Neural progenitor cell (in vitro differentiated cells): ENCODE measurements around the gene UNC13C. TPM values are rescaled to one million over a fixed set of nuclear protein-coding genes. Genes with fewer than 3 reads are reported as not detected.
"Not testable (repeated sequence)": the region's sequence is repeated elsewhere in the genome, so short reads cannot be mapped to it uniquely, and the experiment has no call there.

ENCODE experiments used
- DNase-seq: peaks from one replicate; pipeline ENCODE4 v3.0.0-alpha.2; 2016; ENCODE audit warnings: low spot score
- H2AFZ ChIP-seq: fragments of 200-600 bp; sonication (generic); replicated peaks from 2 replicates; pipeline ENCODE4 v1.6.1; 2016; ENCODE audit warnings: antibody characterized with exemption
- H3F3A ChIP-seq: fragments of 200-600 bp; sonication (generic); 2 replicates; pipeline ENCODE4 v1.6.1; 2016; ENCODE audit warnings: antibody characterized with exemption, low read depth
- H3K27ac ChIP-seq: fragments of 200-600 bp; sonication (generic); 2 replicates; pipeline ENCODE4 v1.5.1; 2016; ENCODE audit warnings: mild to moderate bottlenecking
- H3K27me3 ChIP-seq: fragments of 200-600 bp; sonication (generic); 2 replicates; pipeline ENCODE4 v1.6.1; 2016; ENCODE audit warnings: mild to moderate bottlenecking, moderate library complexity
- H3K36me3 ChIP-seq: fragments of 200-600 bp; sonication (generic); 2 replicates; pipeline ENCODE4 v1.5.1; 2016
- H3K4me1 ChIP-seq: fragments of 200-600 bp; sonication (generic); 2 replicates; pipeline ENCODE4 v1.6.1; 2016; ENCODE audit warnings: mixed run types
- H3K4me2 ChIP-seq: fragments of 200-600 bp; sonication (generic); 2 replicates; pipeline ENCODE4 v1.6.1; 2016
- H3K4me3 ChIP-seq: fragments of 200-600 bp; sonication (generic); 2 replicates; pipeline ENCODE4 v1.5.1; 2016
- H3K79me2 ChIP-seq: fragments of 200-600 bp; sonication (generic); 2 replicates; pipeline ENCODE4 v1.6.1; 2016; ENCODE audit warnings: low read depth
- H3K9ac ChIP-seq: fragments of 200-600 bp; sonication (generic); 2 replicates; pipeline ENCODE4 v1.6.1; 2016
- H3K9me3 ChIP-seq: fragments of 200-600 bp; sonication (generic); 2 replicates; pipeline ENCODE4 v1.5.1; 2016; ENCODE audit warnings: low read depth
- H4K20me1 ChIP-seq: fragments of 200-600 bp; sonication (generic); 2 replicates; pipeline ENCODE4 v1.6.1; 2016; ENCODE audit warnings: low read depth
- H3K27ac Mint-ChIP-seq: 3 replicates; pipeline ENCODE4 v1.8.0; 2021; ENCODE audit warnings: mixed read lengths
- H3K27me3 Mint-ChIP-seq: 2 replicates; pipeline ENCODE4 v1.8.0; 2022; ENCODE audit warnings: low read depth, mild to moderate bottlenecking, inconsistent platforms, moderate library complexity, mixed read lengths; ENCODE audit not compliant: insufficient read depth
- H3K36me3 Mint-ChIP-seq: 3 replicates; pipeline ENCODE4 v1.8.0; 2021; ENCODE audit warnings: mixed read lengths
- H3K4me1 Mint-ChIP-seq: 3 replicates; pipeline ENCODE4 v1.8.0; 2021; ENCODE audit warnings: mixed read lengths
- H3K4me3 Mint-ChIP-seq: 3 replicates; pipeline ENCODE4 v1.8.0; 2021; ENCODE audit warnings: mild to moderate bottlenecking, moderate library complexity, mixed read lengths
- H3K9me3 Mint-ChIP-seq: 3 replicates; pipeline ENCODE4 v1.8.0; 2020; ENCODE audit warnings: mixed read lengths
- CTCF ChIP-seq: fragments of 200-600 bp; sonication (generic); IDR thresholded peaks from 2 replicates; pipeline ENCODE4 v1.5.1; 2017; ENCODE audit warnings: antibody characterized with exemption, mild to moderate bottlenecking
- EZH2 ChIP-seq: fragments of 200-600 bp; sonication (generic); IDR thresholded peaks from 2 replicates; pipeline ENCODE4 v1.6.1; 2017; ENCODE audit warnings: antibody characterized with exemption, mild to moderate bottlenecking, moderate library complexity
- EZH2phosphoT487 ChIP-seq: fragments of 200-600 bp; sonication (generic); IDR thresholded peaks from 2 replicates; pipeline ENCODE4 v1.6.1; 2017; ENCODE audit warnings: antibody characterized with exemption
- total RNA-seq: library from RNA; depleted of rRNA; stranded (reverse); fragments of >200 nt; gene quantifications from 2 replicates; pipeline ENCODE4 v1.2.3, GENCODE V29; 2015; ENCODE audit warnings: low replicate concordance

Gene UNC13C
- total RNA-seq, 1 donor from 2014 or later: not detected

GRCh38 chr15:54424171-54424570 is 445.9 kb downstream of the UNC13C start:
- DNase-seq: no peak
- H2AFZ ChIP-seq: no peak overlapping the region
- no peaks in the 10 kb centered on the region for H3K4me1 Mint-ChIP-seq
- H3K36me3 ChIP-seq: no peaks in the 10 kb centered on the region
- H4K20me1 ChIP-seq: no peaks in the 10 kb centered on the region
- no peaks in the 10 kb centered on the region for H3K27me3 ChIP-seq
- H3K4me3 Mint-ChIP-seq: no peak overlapping the region
- TF ChIP-seq CTCF (no peak), EZH2phosphoT487 (no peak)
- no peak overlapping the region for H3K4me3 ChIP-seq
- no peak overlapping the region for H3K9ac ChIP-seq
- no peaks in the 10 kb centered on the region for H3K4me1 ChIP-seq
- no peaks in the 10 kb centered on the region for H3K79me2 ChIP-seq
- H3F3A ChIP-seq: no peaks in the 10 kb centered on the region
- H3K36me3 Mint-ChIP-seq: no peaks in the 10 kb centered on the region
- peaks cover 8% of the 10 kb centered on the region for H3K9me3 ChIP-seq
- H3K27ac Mint-ChIP-seq: no peak overlapping the region
- no peak overlapping the region for H3K4me2 ChIP-seq
- no peaks in the 10 kb centered on the region for H3K27me3 Mint-ChIP-seq
- H3K27ac ChIP-seq: no peak overlapping the region
- H3K9me3 Mint-ChIP-seq: no peaks in the 10 kb centered on the region

- Mint-ChIP-seq H3K27ac (no peak overlapping the region), H3K4me1 (no peaks in the 10 kb centered on the region), H3K36me3 (no peaks in the 10 kb centered on the region), H3K9me3 (no peaks in the 10 kb centered on the region), H3K4me3 (no peak overlapping the region), H3K27me3 (no peaks in the 10 kb centered on the region)
- Histone ChIP-seq H3K79me2 (no peaks in the 10 kb centered on the region), H3K4me3 (no peak overlapping the region), H3K27ac (no peak overlapping the region), H3K4me2 (no peak overlapping the region), H3K4me1 (no peaks in the 10 kb centered on the region), H3K36me3 (no peaks in the 10 kb centered on the region), H3K9me3 (peaks cover 26% of the 10 kb centered on the region), H4K20me1 (no peaks in the 10 kb centered on the region), H3K9ac (no peak overlapping the region), H2AFZ (no peak overlapping the region), H3K27me3 (no peaks in the 10 kb centered on the region), H3F3A (no peaks in the 10 kb centered on the region)
- no peak for DNase-seq
- no peak for TF ChIP-seq EZH2phosphoT487
- no peak for TF ChIP-seq CTCF
- no peak for TF ChIP-seq EZH2
Measured at GRCh38 chr15:54428596-54428995, 450.4 kb downstream of the UNC13C start.

GRCh38 chr15:54450288-54450687 is 472.0 kb downstream of the UNC13C start:
- not testable (repeated sequence) for H3K4me2 ChIP-seq, H3F3A ChIP-seq, H3K79me2 ChIP-seq, H3K9ac ChIP-seq, H3K4me3 Mint-ChIP-seq, H4K20me1 ChIP-seq, H3K4me1 ChIP-seq, H3K27me3 Mint-ChIP-seq, H3K4me3 ChIP-seq, H3K27me3 ChIP-seq, DNase-seq, H3K4me1 Mint-ChIP-seq, H3K27ac Mint-ChIP-seq, H3K36me3 ChIP-seq, H2AFZ ChIP-seq, H3K27ac ChIP-seq, H3K9me3 ChIP-seq, H3K36me3 Mint-ChIP-seq
- peaks cover 11% of the 10 kb centered on the region for H3K9me3 Mint-ChIP-seq

GRCh38 chr15:54456413-54456812 is 478.2 kb downstream of the UNC13C start:
- no peaks in the 10 kb centered on the region for H3K4me1 Mint-ChIP-seq
- H3K4me3 Mint-ChIP-seq: no peak overlapping the region
- Histone ChIP-seq H3K4me3 (no peak overlapping the region), H3K27me3 (no peaks in the 10 kb centered on the region), H3K27ac (no peak overlapping the region), H3K9ac (no peak overlapping the region), H2AFZ (no peak overlapping the region), H3K9me3 (peaks cover 30% of the 10 kb centered on the region), H4K20me1 (no peaks in the 10 kb centered on the region), H3K36me3 (no peaks in the 10 kb centered on the region), H3F3A (no peaks in the 10 kb centered on the region), H3K79me2 (no peaks in the 10 kb centered on the region), H3K4me2 (no peak overlapping the region), H3K4me1 (no peaks in the 10 kb centered on the region)
- no peak for TF ChIP-seq CTCF
- TF ChIP-seq EZH2: no peak
- TF ChIP-seq EZH2phosphoT487: no peak
- DNase-seq: no peak
- H3K36me3 Mint-ChIP-seq: no peaks in the 10 kb centered on the region
- no peak overlapping the region for H3K27ac Mint-ChIP-seq
- H3K9me3 Mint-ChIP-seq: peaks cover 24% of the 10 kb centered on the region
- H3K27me3 Mint-ChIP-seq: peaks cover 8% of the 10 kb centered on the region
